NCI-H2107 treated with DMSO at 0.1 percent for 48 hours (cell line): Measurements from ENCODE around the gene HFM1.
"Not testable (repeated sequence)": the region's sequence is repeated elsewhere in the genome, so short reads cannot be mapped to it uniquely, and the experiment has no call there.

Source experiments
- DNase-seq: peaks from one replicate; lab custom pipeline; 2025; ENCODE audit not compliant: unreplicated experiment; lab: John Stamatoyannopoulos, UW

The HFM1 gene, protein sequence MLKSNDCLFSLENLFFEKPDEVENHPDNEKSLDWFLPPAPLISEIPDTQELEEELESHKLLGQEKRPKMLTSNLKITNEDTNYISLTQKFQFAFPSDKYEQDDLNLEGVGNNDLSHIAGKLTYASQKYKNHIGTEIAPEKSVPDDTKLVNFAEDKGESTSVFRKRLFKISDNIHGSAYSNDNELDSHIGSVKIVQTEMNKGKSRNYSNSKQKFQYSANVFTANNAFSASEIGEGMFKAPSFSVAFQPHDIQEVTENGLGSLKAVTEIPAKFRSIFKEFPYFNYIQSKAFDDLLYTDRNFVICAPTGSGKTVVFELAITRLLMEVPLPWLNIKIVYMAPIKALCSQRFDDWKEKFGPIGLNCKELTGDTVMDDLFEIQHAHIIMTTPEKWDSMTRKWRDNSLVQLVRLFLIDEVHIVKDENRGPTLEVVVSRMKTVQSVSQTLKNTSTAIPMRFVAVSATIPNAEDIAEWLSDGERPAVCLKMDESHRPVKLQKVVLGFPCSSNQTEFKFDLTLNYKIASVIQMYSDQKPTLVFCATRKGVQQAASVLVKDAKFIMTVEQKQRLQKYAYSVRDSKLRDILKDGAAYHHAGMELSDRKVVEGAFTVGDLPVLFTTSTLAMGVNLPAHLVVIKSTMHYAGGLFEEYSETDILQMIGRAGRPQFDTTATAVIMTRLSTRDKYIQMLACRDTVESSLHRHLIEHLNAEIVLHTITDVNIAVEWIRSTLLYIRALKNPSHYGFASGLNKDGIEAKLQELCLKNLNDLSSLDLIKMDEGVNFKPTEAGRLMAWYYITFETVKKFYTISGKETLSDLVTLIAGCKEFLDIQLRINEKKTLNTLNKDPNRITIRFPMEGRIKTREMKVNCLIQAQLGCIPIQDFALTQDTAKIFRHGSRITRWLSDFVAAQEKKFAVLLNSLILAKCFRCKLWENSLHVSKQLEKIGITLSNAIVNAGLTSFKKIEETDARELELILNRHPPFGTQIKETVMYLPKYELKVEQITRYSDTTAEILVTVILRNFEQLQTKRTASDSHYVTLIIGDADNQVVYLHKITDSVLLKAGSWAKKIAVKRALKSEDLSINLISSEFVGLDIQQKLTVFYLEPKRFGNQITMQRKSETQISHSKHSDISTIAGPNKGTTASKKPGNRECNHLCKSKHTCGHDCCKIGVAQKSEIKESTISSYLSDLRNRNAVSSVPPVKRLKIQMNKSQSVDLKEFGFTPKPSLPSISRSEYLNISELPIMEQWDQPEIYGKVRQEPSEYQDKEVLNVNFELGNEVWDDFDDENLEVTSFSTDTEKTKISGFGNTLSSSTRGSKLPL (N-terminal part only)

DNA sequence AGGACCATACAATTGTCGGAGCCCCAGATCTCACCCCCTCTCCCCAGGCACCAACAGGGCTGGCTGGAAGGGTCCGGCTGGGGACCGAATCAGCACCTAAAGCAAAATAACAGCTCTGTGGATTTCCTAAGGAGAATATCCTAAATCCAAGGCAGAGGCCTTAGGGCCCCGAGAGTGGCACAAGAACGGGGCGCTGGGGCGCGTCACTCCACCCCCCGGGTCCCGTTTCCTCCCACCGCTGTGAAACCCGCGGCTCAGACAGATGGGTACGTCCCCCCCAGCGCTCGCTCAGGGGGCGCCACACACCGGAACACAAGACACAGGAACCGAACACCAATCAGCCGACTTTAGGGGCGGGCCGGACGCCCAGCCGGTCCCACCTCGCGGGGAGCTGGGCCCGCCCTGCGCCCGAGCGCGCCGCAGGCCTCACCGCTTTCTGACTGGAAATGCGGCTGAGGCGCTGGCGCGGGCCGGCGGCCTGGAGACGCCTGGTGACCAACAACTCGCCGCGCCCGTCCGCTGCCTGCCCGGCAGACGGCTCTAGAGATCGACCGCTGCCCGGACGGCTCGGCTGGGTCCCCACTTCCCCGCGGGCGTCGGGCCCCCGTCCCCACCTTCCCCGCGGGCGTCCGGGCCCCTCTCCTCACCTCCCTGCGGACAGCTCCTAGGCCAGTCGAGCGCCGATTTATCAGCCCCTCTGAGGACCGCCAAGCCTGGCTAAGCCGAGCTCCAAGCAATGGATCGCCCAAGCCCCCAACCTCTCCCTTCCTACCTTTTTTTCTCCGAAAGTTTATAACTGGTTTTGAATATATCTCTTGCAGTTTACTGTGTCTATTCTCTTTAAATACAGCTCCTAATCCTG, at the start of gene HFM1:
Gene HFM1 (minus strand): TSS at position 687 of the 862 bp plus-strand sequence. CDS start 3,755 bp downstream, outside the sequence.
- peak; percentile 66 for DNase-seq

DNA sequence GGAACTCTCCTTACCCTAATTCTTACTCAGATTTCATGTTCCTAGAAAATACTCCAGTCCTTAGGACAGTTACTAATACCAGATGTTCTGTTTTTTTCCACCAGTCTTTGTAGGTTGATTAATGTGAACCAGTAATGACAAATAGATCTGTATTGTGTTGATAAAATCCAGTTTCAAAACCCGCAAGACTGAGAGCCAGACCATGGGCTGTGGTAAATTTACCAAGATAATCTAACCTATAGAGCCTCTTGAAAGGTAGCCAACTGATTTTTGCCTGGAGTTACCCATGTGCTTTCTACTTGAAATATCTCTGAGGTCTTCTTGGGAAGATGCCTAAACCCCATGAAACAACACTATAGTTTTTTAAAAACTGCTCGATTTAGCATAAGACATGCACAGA, 49.5 kb upstream of the HFM1 start:
- DNase-seq: no peak

DNA sequence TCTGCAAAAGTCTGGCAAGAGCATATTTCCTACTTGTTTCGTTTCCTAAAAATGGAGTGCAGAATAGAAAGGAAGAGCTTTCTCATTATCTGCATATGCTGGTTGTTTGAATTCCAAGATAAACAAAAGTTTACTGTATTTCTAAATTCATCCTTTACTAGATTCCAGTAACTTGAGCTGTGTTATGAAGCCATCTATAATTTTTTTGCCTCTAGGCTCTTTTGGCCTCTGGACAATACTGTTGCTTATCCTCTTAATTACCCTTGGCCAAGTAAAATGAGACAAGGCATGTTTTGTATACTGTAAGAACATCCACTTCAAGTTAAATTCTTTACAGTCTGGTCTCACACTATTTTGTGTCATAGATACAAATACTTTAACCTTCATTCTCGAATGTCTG, 45.6 kb upstream of the HFM1 start:
- no peak for DNase-seq

DNA sequence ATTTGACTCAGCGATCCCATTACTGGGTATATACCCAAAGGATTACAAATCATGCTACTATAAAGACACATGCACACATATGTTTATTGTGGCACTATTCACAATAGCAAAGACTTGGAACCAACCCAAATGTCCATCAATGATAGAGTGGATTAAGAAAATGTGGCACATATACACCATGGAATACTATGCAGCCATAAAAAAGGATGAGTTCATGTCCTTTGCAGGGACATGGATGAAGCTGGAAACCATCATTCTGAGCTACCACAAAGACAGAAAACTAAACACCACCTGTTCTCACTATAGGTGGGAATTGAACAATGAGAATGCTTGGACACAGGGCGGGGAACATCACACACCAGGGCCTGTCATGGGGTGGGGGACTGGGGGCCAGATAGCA, 43.1 kb upstream of the HFM1 start:
- not testable (repeated sequence) for DNase-seq

DNA sequence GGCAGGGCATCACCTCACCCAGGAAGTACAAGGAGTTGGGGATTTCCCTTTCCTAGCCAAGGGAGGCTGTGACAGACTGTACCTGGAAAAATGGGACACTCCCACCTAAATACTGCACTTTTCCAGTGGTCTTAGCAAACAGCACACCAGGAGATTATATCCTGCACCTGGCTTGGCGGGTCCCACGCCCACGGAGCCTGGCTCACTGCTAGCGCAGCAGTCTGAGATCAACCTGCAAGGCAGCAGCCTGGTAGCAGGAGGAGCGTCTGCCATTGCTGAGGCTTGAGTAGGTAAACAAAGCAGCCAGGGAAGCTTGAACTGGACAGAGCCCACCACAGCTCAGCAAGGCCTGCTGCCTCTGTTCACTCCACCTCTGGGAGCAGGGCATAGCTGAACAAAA, 37.3 kb upstream of the HFM1 start:
- not testable (repeated sequence) for DNase-seq

DNA sequence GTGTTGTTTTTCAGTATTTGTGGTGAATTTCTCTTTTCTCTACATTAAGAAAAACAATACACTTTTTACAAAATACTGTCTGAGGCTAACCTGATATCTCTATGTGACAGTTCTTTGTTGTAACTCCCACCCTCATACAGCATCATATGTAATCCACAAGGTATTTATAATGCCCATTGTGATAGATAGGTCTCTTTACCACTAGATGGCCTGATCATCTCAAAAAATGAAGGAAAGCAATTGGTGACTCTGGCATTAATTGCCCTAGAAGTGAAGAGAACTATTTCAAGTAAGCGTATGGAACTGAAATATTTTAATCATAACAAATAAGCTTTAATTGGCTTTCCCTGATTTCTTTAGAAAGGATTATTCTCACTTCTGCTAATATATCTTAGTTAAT, 36.2 kb upstream of the HFM1 start:
- DNase-seq: peak; percentile 5

DNA sequence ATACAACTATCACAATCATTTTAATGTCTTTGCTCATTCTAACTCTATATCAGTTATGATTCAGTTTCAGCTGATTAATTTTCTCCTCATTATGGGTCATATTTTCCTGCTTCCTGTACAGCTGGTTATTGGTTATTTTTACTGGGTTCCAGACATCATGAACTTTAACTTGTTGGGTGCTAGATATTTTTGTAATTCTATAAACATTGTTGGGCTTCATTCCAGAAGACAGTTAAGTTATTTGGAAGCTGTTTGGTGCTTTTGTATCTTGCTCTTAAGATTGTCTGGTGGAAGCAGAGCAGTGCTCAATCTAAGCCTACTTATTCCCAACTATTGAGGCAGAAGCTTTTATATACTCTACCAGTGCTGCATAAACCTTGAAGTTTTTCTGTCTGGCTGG, 34.4 kb upstream of the HFM1 start:
- DNase-seq: no peak

DNA sequence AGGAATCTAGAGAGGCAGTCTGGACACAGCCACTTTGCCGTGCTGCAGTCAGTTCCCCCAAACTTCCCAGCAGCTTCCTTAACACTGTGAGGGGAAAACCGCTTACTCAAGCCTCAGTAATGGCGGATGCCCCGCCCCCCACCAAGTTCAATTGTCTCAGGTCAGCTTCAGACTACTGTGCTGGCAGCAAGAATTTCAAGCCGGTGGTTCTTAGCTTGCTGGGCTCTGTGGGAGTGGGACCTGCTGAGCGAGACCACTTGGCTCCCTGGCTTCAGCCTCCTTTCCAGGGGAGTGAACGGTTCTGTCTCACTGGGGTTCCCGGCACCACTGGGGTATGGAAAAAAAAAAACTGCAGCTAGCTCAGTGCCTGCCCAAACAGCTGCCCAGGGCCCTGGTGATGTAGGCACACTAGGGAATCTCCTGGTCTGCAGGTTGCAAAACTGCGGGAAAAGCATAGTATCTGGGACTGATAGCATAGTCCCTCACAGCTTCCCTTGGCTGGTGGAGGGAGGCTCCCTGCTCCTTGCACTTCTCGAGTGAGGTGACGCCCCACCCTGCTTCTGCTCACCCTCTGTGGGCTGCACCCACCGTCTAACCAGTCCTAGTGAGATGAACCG, 23.7 kb upstream of the HFM1 start:
- DNase-seq: peak; percentile 38

DNA sequence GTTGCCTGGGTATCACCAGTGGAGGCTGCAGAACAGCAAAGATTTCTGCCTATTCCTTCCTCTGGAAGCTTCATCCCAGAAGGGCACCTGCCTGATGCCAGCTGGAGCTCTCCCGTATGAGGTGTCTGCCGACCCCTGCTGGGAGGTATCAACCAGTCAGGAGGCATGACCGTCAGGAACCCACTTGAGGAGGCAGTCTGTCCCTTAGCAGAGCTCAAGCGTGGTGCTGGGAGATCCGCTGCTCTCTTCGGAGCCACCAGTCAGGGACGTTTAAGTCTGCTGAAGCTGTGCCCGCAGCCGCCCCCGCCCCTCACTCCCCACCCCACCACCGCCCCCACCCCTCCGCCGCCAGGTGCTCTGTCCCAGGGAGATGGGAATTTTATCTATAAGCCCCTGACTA, 23.1 kb upstream of the HFM1 start:
- peak; percentile 32 for DNase-seq

DNA sequence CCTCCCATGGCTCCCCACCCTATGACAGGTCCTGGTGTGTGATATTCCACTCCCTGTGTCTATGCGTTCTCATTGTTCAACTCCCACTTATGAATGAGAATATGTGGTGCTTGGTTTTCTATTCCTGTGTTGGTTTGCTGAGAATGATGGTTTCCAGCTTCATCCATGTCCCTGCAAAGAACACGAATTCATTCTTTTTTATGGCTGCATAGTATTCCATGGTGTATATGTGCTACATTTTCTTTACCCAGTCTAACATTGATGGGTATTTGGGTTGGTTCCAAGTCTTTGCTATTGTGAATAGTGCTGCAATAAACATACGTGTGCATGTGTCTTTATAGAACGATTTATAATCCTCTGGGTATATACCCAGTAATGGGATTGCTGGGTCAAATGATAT, 17.9 kb upstream of the HFM1 start:
- not testable (repeated sequence) for DNase-seq

DNA sequence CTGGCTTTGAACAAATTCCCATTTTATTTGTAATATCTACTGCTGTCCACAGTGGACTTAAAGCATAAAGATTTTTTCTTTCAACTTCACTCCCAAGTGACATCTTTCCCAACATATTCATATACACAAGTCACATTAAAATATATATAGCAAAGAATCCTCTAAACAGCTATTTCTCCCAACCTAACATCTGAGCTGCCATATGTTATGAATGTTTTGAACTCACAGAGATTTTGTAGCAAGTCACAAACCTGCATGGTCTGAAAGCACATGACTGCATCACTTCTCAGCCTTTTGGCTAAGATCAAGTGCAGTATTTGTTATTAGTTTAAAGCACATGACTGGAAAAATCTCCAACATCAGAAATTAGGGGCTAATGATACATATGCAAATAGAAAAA, 7.7 kb upstream of the HFM1 start:
- no peak for DNase-seq

DNA sequence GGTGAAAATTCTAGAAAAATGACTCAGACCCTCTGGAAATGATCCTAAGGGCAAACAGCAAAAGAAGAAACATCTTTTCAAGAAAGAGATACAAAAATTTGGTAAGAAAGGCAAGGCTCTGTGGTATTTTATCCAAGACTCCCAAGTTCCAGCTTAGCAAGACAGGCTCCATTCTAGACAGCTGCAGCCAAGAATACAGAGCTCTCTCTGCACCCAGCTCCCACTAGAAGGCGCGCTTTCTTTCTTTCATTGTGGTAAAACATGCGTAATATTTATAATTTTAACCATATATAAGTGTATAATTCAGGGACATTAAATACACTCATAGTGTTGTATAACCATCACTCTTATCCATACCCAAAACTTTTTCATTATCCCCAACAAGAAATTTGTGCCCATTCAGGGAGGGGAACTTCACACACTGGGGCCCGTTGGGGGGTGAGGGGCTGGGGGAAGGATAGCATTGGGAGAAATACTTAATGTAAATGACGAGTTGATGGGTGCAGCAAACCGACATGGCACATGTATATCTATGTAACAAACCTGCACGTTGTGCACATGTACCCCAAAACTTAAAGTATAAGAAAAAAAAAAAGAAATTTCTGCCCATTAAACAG, 2.2 kb upstream of the HFM1 start:
- no peak for DNase-seq

DNA sequence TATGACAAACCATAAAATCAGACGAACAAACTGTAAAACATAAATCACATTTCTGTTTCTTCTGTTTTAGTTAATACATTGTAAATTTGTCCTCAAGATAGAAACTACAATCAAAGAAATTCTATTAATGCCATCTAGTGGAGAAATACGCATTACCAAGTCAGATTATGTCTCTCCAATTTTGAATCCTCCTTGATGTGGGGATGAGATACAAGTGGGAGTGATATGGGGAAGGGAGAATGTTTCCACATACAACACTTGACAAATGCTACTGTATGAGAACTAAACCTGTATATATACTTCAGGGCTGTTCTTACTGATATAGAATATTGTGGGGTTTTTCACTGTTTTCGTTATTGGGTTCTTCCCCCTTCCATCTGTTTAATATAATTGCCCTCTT, 2.6 kb downstream of the HFM1 start:
- peak; percentile 45 for DNase-seq

DNA sequence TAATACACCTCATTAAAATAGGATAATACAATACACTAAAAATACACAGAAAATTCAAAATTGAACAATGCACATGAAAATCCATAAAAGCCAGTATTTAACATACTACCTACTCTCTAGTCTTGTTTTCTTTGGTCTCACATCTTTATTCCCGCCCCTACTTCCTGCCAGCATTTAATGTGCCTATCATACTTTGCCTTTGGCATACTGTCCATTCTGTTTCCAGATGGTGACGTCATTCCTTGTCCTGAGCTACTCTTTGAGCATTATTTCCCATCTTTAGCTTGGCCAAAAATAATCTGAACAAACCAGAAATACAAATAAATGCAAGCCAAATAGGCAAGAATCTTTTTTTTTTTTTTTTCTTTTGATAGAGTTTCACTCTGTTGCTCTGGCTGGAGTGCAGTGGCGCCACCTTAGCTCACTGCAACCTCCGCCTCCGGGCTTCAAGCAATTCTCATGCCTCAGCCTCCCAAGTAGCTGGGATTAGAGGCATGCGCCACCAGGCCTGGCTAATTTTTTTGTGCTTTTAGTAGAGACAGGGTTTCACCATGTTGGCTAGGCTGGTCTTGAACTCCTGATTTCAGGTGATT, 4.4 kb downstream of the HFM1 start:
- DNase-seq: no peak

DNA sequence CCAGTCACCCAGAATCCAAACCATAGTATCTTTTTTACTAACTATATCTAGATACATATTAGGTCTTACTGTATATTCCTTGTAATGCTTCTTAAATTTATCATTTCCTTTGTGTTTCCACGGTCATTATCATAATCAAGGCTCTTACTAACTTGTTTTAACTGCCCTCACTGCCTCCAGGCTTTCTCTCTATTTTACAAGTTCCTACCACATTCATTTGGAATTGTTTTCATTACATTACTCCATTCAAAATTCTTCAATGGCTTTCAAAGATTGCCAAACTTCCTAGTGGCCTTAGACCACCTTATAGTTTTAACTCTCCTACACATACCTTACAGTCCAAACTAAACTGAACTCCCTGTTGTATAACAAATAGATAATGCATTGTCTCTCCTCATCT, 6.3 kb downstream of the HFM1 start:
- no peak for DNase-seq

DNA sequence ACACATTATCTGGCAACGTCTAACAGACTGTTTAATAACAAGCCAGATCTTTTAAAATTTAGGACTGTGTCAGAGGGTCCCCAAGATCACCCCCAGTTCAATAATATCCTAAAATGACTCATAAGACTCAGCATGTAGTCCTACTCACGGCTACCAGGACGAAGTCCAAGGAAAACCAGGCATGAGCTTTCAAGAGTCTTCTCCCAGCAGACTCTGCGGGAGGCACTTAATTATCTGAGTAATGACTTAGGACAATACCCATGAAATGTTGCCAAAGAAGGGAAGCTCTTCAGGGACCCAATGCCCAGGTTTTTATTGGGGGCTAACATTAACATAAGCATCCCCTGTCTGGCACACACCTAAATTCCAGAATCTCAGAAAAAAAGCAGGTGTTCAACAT, 7.0 kb downstream of the HFM1 start:
- no peak for DNase-seq

DNA sequence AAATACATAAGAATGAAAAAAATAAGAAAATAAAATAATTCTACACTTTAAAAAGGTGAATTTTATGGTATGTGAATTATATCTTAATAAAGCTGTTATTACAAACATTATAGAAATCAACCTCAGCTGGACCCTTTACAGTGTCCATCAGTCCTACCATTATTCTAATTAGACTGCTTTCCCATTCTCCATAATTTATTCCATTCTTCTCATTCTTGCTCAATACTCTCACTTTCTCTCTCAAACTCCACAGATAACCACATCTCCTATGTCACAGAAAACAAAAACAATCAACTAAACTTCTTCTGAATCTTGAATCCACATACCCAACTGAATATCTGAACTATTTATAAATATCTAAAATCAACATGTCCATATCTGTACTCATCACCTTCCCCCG, 11.6 kb downstream of the HFM1 start:
- no peak for DNase-seq

DNA sequence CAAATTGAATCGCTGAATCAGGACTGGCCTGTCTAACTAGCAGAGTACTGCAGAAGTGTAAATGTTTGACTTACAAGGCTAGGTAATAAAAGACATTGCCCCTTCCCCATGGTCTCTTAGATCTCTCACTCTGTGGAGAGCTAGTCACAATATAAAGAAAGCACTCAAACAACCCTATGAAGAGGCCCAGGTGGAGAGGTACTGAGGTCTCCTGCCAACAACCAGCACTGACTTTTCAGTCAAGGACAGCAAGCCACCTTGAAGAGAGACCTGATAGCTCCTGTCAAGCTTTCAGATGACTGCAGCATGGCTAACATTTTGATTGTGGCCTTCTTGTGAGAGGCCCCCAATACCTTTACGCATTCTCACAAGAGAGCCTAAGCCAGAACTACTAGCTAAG, 18.5 kb downstream of the HFM1 start:
- DNase-seq: no peak

DNA sequence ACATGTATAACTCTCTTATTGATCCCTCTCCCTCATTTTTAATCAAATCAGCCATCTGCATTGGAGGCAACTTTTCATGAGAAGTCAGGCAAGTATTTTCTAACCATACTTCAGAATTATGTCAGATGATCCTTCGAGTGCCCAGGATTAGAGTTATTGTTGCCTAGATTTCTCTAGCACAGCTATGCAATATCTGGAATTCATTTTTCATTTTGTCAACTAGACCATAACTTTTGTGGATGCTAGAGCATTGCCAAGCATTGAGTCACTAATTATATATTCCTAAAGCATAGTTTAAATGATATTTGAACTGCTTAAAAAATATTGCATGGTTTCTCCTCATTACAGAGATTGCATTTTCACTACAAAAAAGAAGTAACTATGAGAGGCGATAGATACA, 21.2 kb downstream of the HFM1 start:
- no peak for DNase-seq
